Keratinocyte (primary cell): ENCODE results near the gene ZNF74. TPM values are rescaled to one million over a fixed set of nuclear protein-coding genes. Genes with fewer than 3 reads are reported as not detected.
"Not testable (repeated sequence)": the region's sequence is repeated elsewhere in the genome, so short reads cannot be mapped to it uniquely, and the experiment has no call there.

ENCODE experiments used
- DNase-seq: peaks from one replicate; pipeline ENCODE4 v3.0.0-alpha.2; 2011; ENCODE audit warnings: low read depth, missing footprints, low spot score
- FAIRE-seq: peaks from 2 replicates; lab custom pipeline; 2011; peaks lifted over from hg19 to GRCh38; lab: Jason Lieb, UNC
- H2AFZ ChIP-seq: 2 replicates; pipeline ENCODE4 v1.6.0; 2012; ENCODE audit warnings: low read length, control low read depth, inconsistent platforms; ENCODE audit not compliant: control insufficient read depth
- H3K27ac ChIP-seq: 2 replicates; pipeline ENCODE4 v1.5.1; 2011; ENCODE audit warnings: low read length; ENCODE audit not compliant: control insufficient read depth, insufficient read depth
- H3K27me3 ChIP-seq: 3 replicates; pipeline ENCODE4 v1.6.0; 2011; ENCODE audit warnings: low read length; ENCODE audit not compliant: control insufficient read depth, insufficient read depth; ENCODE audit errors: extremely low read depth
- H3K36me3 ChIP-seq, 2 experiments: 2 replicates in 1 of 2; 3 replicates in 1 of 2; pipeline ENCODE4 v1.5.1; 2011; ENCODE audit warnings: low read length in 2 of 2, mild to moderate bottlenecking in 1 of 2; ENCODE audit not compliant: control insufficient read depth in 2 of 2, insufficient read depth in 2 of 2; ENCODE audit errors: extremely low read depth in 1 of 2
- H3K4me1 ChIP-seq: 3 replicates; pipeline ENCODE4 v1.5.1; 2011; ENCODE audit warnings: low read length; ENCODE audit not compliant: control insufficient read depth, insufficient read depth; ENCODE audit errors: extremely low read depth
- H3K4me2 ChIP-seq: 3 replicates; pipeline ENCODE4 v1.6.0; 2011; ENCODE audit warnings: low read depth, low read length; ENCODE audit not compliant: control insufficient read depth, insufficient read depth; ENCODE audit errors: extremely low read depth
- H3K4me3 ChIP-seq, 3 experiments: fragments of 200-600 bp in 1 of 3; sonication (generic) in 1 of 3; 2 replicates in 2 of 3; 3 replicates in 1 of 3; pipeline ENCODE4 v1.5.1; 2011 to 2016; ENCODE audit warnings: low read length in 3 of 3, mild to moderate bottlenecking in 3 of 3, control low read depth in 2 of 3, inconsistent platforms in 1 of 3, low read depth in 1 of 3, mixed read lengths in 1 of 3, mixed run types in 1 of 3, moderate library complexity in 1 of 3; ENCODE audit not compliant: control insufficient read depth in 2 of 3, insufficient read depth in 2 of 3; ENCODE audit errors: extremely low read depth in 1 of 3
- H3K79me2 ChIP-seq: 2 replicates; pipeline ENCODE4 v1.6.0; 2012; ENCODE audit warnings: low read length; ENCODE audit not compliant: control insufficient read depth, insufficient read depth
- H3K9ac ChIP-seq: 3 replicates; pipeline ENCODE4 v1.6.0; 2011; ENCODE audit warnings: low read length; ENCODE audit not compliant: control insufficient read depth, insufficient read depth; ENCODE audit errors: extremely low read depth
- H3K9me1 ChIP-seq: 3 replicates; pipeline ENCODE4 v1.6.0; 2011; ENCODE audit warnings: low read length; ENCODE audit not compliant: control insufficient read depth, insufficient read depth; ENCODE audit errors: extremely low read depth
- H3K9me3 ChIP-seq: 2 replicates; pipeline ENCODE4 v1.5.1; 2012; ENCODE audit warnings: low read depth, low read length; ENCODE audit not compliant: control insufficient read depth
- H4K20me1 ChIP-seq: 3 replicates; pipeline ENCODE4 v1.6.0; 2011; ENCODE audit warnings: low read length; ENCODE audit not compliant: control insufficient read depth, insufficient read depth; ENCODE audit errors: extremely low read depth
- CTCF ChIP-seq, 3 experiments: IDR thresholded peaks in 1 of 3; conservative IDR thresholded peaks in 1 of 3; optimal IDR thresholded peaks in 1 of 3; 2 replicates in 2 of 3; 3 replicates in 1 of 3; pipeline versions ENCODE3 to v1.5.1; 2011; ENCODE audit warnings: low read length in 3 of 3, mild to moderate bottlenecking in 3 of 3, moderate library complexity in 2 of 3, control low read depth in 1 of 3, inconsistent platforms in 1 of 3; ENCODE audit not compliant: insufficient read depth in 2 of 3; ENCODE audit errors: extremely low read depth in 1 of 3
- EZH2 ChIP-seq: IDR thresholded peaks from one replicate; pipeline ENCODE4 v1.6.1; 2012; ENCODE audit warnings: inconsistent platforms, mild to moderate bottlenecking, low read length, moderate library complexity
- dilution Hi-C: fragments of 300-500 bp; cut with MboI; formaldehyde crosslinking; loops from one replicate; pipeline ENCODE4 v1.7.0; 2020; ENCODE audit warnings: low sequenced_read_pairs; ENCODE audit not compliant: extremely low pct_ligation_motif_present
- polyA plus RNA-seq, 5 experiments: library from polyadenylated mRNA; depleted of rRNA in 3 of 5; stranded (reverse) in 3 of 5; stranded (forward) in 1 of 5; unstranded in 1 of 5; fragments of >200 nt; gene quantifications; 1 replicate in 1 of 5; 2 replicates in 3 of 5; 3 replicates in 1 of 5; pipeline versions ENCODE4 v1.2.1 to v1.2.3, GENCODE V29; 2011 to 2012; ENCODE audit warnings: missing spikeins in 2 of 5, low read depth in 1 of 5, low replicate concordance in 1 of 5

The ZNF74 gene
- polyA plus RNA-seq, 1 donor (not counting 4 experiments of a cell fraction or from before 2014, with no cell fraction given), result 5.2 TPM

DNA sequence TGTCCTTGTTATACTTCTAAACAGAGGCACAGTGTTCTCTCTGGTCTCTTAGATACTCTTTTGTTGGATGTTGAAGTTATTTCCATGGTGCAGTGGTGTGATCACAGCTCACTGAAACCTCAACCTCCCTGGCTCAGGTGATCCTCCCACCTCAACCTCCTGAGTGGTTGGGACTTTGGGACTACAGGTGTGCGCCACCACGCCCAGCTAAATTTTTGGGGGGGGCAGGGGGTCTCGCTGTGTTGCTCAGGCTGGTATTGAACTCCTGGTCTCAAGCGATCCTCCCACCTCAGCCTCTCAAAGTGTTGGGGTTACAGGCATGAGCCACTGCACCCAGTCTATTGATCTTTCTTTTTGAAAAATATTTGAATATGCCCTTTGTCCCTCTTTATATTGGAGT, 14.9 kb downstream of the ZNF74 start:
- no peak overlapping the region for H3K27ac ChIP-seq
- no peak for TF ChIP-seq EZH2
- TF ChIP-seq CTCF (optimal IDR thresholded peaks at IDR 0.05 in 1 of 3, IDR thresholded peaks at IDR 0.05 in 1 of 3, conservative IDR thresholded peaks at IDR 0.05 in 1 of 3; ENCODE audit: extremely low read depth in 1 of 3, insufficient read depth in 2 of 3, low read length in 3 of 3), result no peak
- no peak overlapping the region for H3K4me2 ChIP-seq
- H2AFZ ChIP-seq, result no peak overlapping the region
- H3K9me3 ChIP-seq, result no peaks in the 10 kb centered on the region
- H4K20me1 ChIP-seq, result no peaks in the 10 kb centered on the region
- no peak overlapping the region for H3K4me3 ChIP-seq
- H3K9me1 ChIP-seq, result no peaks in the 10 kb centered on the region
- FAIRE-seq, result no peak
- H3K79me2 ChIP-seq, result no peaks in the 10 kb centered on the region
- no peaks in the 10 kb centered on the region for H3K4me1 ChIP-seq
- dilution Hi-C loops, result no loop called here
- H3K9ac ChIP-seq, result no peak overlapping the region
- DNase-seq, result no peak
- H3K36me3 ChIP-seq, result peaks cover 8 to 21% of the 10 kb centered on the region in 2 experiments
- H3K27me3 ChIP-seq, result no peaks in the 10 kb centered on the region

DNA sequence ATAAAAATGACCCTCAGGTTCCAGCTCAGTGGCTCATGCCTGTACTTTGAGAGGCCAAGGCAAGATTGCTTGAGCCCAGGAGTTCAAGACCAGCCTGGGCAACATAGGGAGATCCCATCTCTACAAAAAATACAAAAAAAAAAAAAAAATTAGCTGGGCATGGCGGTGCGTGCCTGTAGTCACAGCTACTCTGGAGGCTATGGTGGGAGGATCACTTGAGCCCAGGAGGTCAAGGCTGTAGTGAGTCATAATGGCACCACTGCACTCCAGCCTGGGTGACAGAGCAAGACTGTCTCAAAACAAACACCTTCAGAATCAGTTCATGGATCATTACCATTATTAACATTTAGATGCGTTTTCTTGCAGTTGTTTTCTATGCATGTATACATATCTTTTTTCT, 15.4 kb downstream of the ZNF74 start:
- H3K4me1 ChIP-seq, H3K27ac ChIP-seq, H3K9me1 ChIP-seq, H2AFZ ChIP-seq, dilution Hi-C loops, H3K9ac ChIP-seq, H3K9me3 ChIP-seq, H3K4me2 ChIP-seq, H3K27me3 ChIP-seq, FAIRE-seq, DNase-seq, H3K79me2 ChIP-seq, H4K20me1 ChIP-seq, H3K4me3 ChIP-seq: not testable (repeated sequence)
- H3K36me3 ChIP-seq, result peaks cover 8 to 21% of the 10 kb centered on the region in 2 experiments
